HepG2 (cell line): Measurements from ENCODE around the gene CHST11. TPM values are rescaled to one million over a fixed set of nuclear protein-coding genes. Genes with fewer than 3 reads are reported as not detected.

Experiments used
- ATAC-seq: fragments of 200-7000 bp; cut with Tn5 transposase; 3 replicates; pipeline ENCODE4 v1.9.1; 2020; ENCODE audit warnings: mild to moderate bottlenecking, moderate library complexity
- BruUV-seq: library from RNA; stranded (reverse); fragments of 400-500 nt; replicated peaks from 2 replicates; lab custom pipeline; 2021; lab: Mats Ljungman, UMichigan
- CTCF ChIA-PET: fragments of 300-600 bp; formaldehyde crosslinking; extraction: SDS; loops from one replicate; lab custom pipeline; 2021; ENCODE audit warnings: low total read pairs, inconsistent platforms, low intra/inter-chr PET ratio; lab: Yijun Ruan, JAX
- POLR2A ChIA-PET: fragments of 350-600 bp; sonication (Branson Sonifier 250); formaldehyde crosslinking; loops from one replicate; lab custom pipeline; 2020; ENCODE audit warnings: antibody characterized with exemption, inconsistent platforms; lab: Yijun Ruan, JAX
- DNase-seq: peaks from one replicate; pipeline ENCODE4 v3.0.0-alpha.2; 2015; ENCODE audit warnings: low spot score
- FAIRE-seq: peaks from 3 replicates; lab custom pipeline; 2011; peaks lifted over from hg19 to GRCh38; lab: Jason Lieb, UNC
- H2AFZ ChIP-seq: one replicate; pipeline ENCODE4 v1.6.1; 2011; ENCODE audit warnings: low read length, inconsistent platforms
- H3K27ac ChIP-seq: fragments of 300-600 bp; 3 replicates; pipeline ENCODE4 v1.8.0; 2011; ENCODE audit warnings: mixed run types, mild to moderate bottlenecking, mixed read lengths, low read length, inconsistent platforms; ENCODE audit not compliant: insufficient read depth; ENCODE audit errors: extremely low read length
- H3K27me3 ChIP-seq, 2 experiments: fragments of 200-600 bp in 1 of 2; 2 replicates in 1 of 2; 3 replicates in 1 of 2; pipeline versions ENCODE4 v1.6.0 to v1.8.0; 2011; ENCODE audit warnings: low read length in 2 of 2, mild to moderate bottlenecking in 2 of 2, moderate library complexity in 2 of 2, inconsistent platforms in 1 of 2; ENCODE audit not compliant: insufficient read depth in 2 of 2, control insufficient read depth in 1 of 2
- H3K36me3 ChIP-seq, 2 experiments: fragments of 200-600 bp in 1 of 2; replicated peaks in 1 of 2; 2 replicates in 1 of 2; 3 replicates in 1 of 2; pipeline versions ENCODE4 v1.5.1 to v1.8.0; 2011; ENCODE audit warnings: low read length in 2 of 2, inconsistent platforms in 1 of 2; ENCODE audit not compliant: insufficient read depth in 2 of 2, control insufficient read depth in 1 of 2
- H3K4me1 ChIP-seq: 2 replicates; pipeline ENCODE4 v1.5.1; 2012; ENCODE audit warnings: low read length, inconsistent platforms; ENCODE audit not compliant: insufficient read depth
- H3K4me2 ChIP-seq: 2 replicates; pipeline ENCODE4 v1.6.0; 2011; ENCODE audit warnings: low read depth, low read length, inconsistent platforms
- H3K4me3 ChIP-seq, 3 experiments: fragments of 200-600 bp in 1 of 3; sonication (generic), shearing (Covaris generic) in 1 of 3; replicated peaks in 1 of 3; 2 replicates each; pipeline ENCODE4 v1.5.1; 2011 to 2016; ENCODE audit warnings: low read length in 3 of 3, inconsistent platforms in 2 of 3, low read depth in 2 of 3, mild to moderate bottlenecking in 2 of 3, control low read depth in 1 of 3, mixed read lengths in 1 of 3; ENCODE audit not compliant: insufficient read depth in 1 of 3
- H3K79me2 ChIP-seq: one replicate; pipeline ENCODE4 v1.6.1; 2011; ENCODE audit warnings: low read length, inconsistent platforms; ENCODE audit not compliant: insufficient read depth
- H3K9ac ChIP-seq: 2 replicates; pipeline ENCODE4 v1.6.0; 2011; ENCODE audit warnings: mild to moderate bottlenecking, low read depth, low read length, inconsistent platforms; ENCODE audit not compliant: insufficient read depth
- H3K9me3 ChIP-seq: 2 replicates; pipeline ENCODE4 v1.5.1; 2012; ENCODE audit warnings: mild to moderate bottlenecking, low read length
- H4K20me1 ChIP-seq: 2 replicates; pipeline ENCODE4 v1.6.0; 2011; ENCODE audit warnings: inconsistent platforms, mild to moderate bottlenecking, low read length, moderate library complexity; ENCODE audit not compliant: insufficient read depth
- ARNTL ChIP-seq: sonication (generic); formaldehyde crosslinking; IDR thresholded peaks from 2 replicates; pipeline ENCODE4 v1.4.0; 2020; ENCODE audit warnings: mild to moderate bottlenecking, missing genetic modification reagents
- HOMEZ ChIP-seq: IDR thresholded peaks from 2 replicates; pipeline ENCODE4 v1.6.1; 2016; ENCODE audit warnings: low read depth
- HOXA3 ChIP-seq: sonication (generic); formaldehyde crosslinking; IDR thresholded peaks from 2 replicates; pipeline ENCODE4 v1.5.0; 2020; ENCODE audit warnings: missing genetic modification reagents
- KMT2B ChIP-seq: IDR thresholded peaks from 2 replicates; pipeline ENCODE4 v1.6.1; 2016; ENCODE audit warnings: missing genetic modification reagents, missing compliant biosample characterization
- MTA1 ChIP-seq: sonication (generic); formaldehyde crosslinking; IDR thresholded peaks from 2 replicates; pipeline ENCODE4 v1.4.0; 2020; ENCODE audit warnings: missing genetic modification reagents, mild to moderate bottlenecking, borderline replicate concordance
- MXD3 ChIP-seq: IDR thresholded peaks from 2 replicates; pipeline ENCODE4 v1.6.1; 2016; ENCODE audit warnings: mild to moderate bottlenecking, missing biosample characterization, missing genetic modification reagents
- POLR2AphosphoS5 ChIP-seq: IDR thresholded peaks from 2 replicates; pipeline ENCODE4 v1.6.1; 2012; ENCODE audit warnings: low read depth, low read length
- SSRP1 ChIP-seq: IDR thresholded peaks from 2 replicates; pipeline ENCODE4 v1.6.1; 2016; ENCODE audit warnings: control low read depth
- ZNF232 ChIP-seq: sonication (generic); formaldehyde crosslinking; IDR thresholded peaks from 2 replicates; pipeline ENCODE4 v1.4.0; 2020; ENCODE audit warnings: missing genetic modification reagents, borderline replicate concordance
- ZNF484 ChIP-seq: sonication (generic); formaldehyde crosslinking; IDR thresholded peaks from 2 replicates; pipeline ENCODE4 v1.5.1; 2020; ENCODE audit warnings: mild to moderate bottlenecking, low read depth, missing genetic modification reagents, borderline replicate concordance
- ZNF570 ChIP-seq: sonication (generic); formaldehyde crosslinking; IDR thresholded peaks from 2 replicates; pipeline ENCODE4 v1.4.0; 2020; ENCODE audit warnings: mild to moderate bottlenecking, missing genetic modification reagents, borderline replicate concordance
- ZNF710 ChIP-seq: sonication (generic); formaldehyde crosslinking; IDR thresholded peaks from 2 replicates; pipeline ENCODE4 v1.5.0; 2020; ENCODE audit warnings: mild to moderate bottlenecking, missing genetic modification reagents, borderline replicate concordance
- ZNF737 ChIP-seq: sonication (generic); formaldehyde crosslinking; IDR thresholded peaks from 2 replicates; pipeline ENCODE4 v1.5.0; 2020; ENCODE audit warnings: missing genetic modification reagents, mild to moderate bottlenecking, borderline replicate concordance
- WGBS: methylation state at CpG from one replicate; pipeline ENCODE4 v1.1.6; 2017; ENCODE audit warnings: low lambda C conversion rate; 5-methylcytosine and 5-hydroxymethylcytosine counted together
- in situ Hi-C: cut with HindIII; loops from 2 replicates; pipeline ENCODE4 v1.10.0; 2017; ENCODE audit warnings: low pct_unique_long_range_greater_than_20kb; ENCODE audit not compliant: extremely low pct_ligation_motif_present
- intact Hi-C: fragments of 100-400 bp; cut with micrococcal nuclease; formaldehyde crosslinking; loops from one replicate; pipeline ENCODE4 v1.10.0; 2022; ENCODE audit not compliant: unreplicated experiment
- polyA plus RNA-seq, 8 experiments: library from polyadenylated mRNA; depleted of rRNA in 3 of 8; stranded (reverse) in 7 of 8; unstranded in 1 of 8; fragments of >200 nt; fragmentation: Illumina TruSeq in 4 of 8; extraction: Trizol in 4 of 8; gene quantifications; 2 replicates each; pipeline versions ENCODE4 v1.2.1 to v1.2.3, GENCODE V29; 2011 to 2016; ENCODE audit warnings: low read depth in 4 of 8, missing spikeins in 1 of 8, mixed read lengths in 1 of 8; ENCODE audit not compliant: insufficient read depth in 1 of 8
- total RNA-seq, 5 experiments: library from RNA; depleted of rRNA; stranded (reverse); fragments of >200 nt; fragmentation: Illumina TruSeq; extraction: Trizol; gene quantifications; 2 replicates each; pipeline ENCODE4 v1.2.3, GENCODE V29; 2016; ENCODE audit warnings: low read depth in 1 of 5
- TF ChIP-seq, protein P1 (sequence below): sonication (generic); formaldehyde crosslinking; IDR thresholded peaks from 2 replicates; pipeline ENCODE4 v1.5.0; 2020; ENCODE audit warnings: missing genetic modification reagents
- TF ChIP-seq, protein P2 (sequence below): sonication (generic); formaldehyde crosslinking; IDR thresholded peaks from 2 replicates; pipeline ENCODE4 v1.8.0; 2022; ENCODE audit warnings: mild to moderate bottlenecking, missing genetic modification reagents, moderate library complexity
- TF ChIP-seq, protein P3 (sequence below): sonication (generic); formaldehyde crosslinking; IDR thresholded peaks from 2 replicates; pipeline ENCODE4 v1.4.0; 2020; ENCODE audit warnings: low read depth, mild to moderate bottlenecking, missing genetic modification reagents

The CHST11 gene
- total and polyA plus RNA-seq, 2 of the 13 experiments (the other 11 are each of a cell fraction or from before 2014, with no cell fraction given): 0.15 TPM; not detected in 1

- CTCF ChIA-PET: no interaction called here
- POLR2A ChIA-PET: no interaction called here
- Histone ChIP-seq H3K36me3 (no peaks in the 10 kb centered on the region), H3K9me3 (no peaks in the 10 kb centered on the region), H3K27me3 (peaks cover 2 to 30% of the 10 kb centered on the region in 2 experiments; a peak in 4 of 5 replicates), H3K79me2 (no peaks in the 10 kb centered on the region), H3K9ac (no peak overlapping the region), H4K20me1 (no peaks in the 10 kb centered on the region), H2AFZ (no peak overlapping the region), H3K27ac (no peak overlapping the region), H3K4me3 (no peak overlapping the region), H3K4me1 (no peaks in the 10 kb centered on the region), H3K4me2 (no peak overlapping the region)
- in situ Hi-C loops (no loop called here), intact Hi-C loops (no loop called here)
- 0% methylated on average over 2 of the region's 3 CpGs for WGBS
- FAIRE-seq: no peak
- no TSS peak for BruUV-seq
- DNase-seq: no peak
- no peak for TF ChIP-seq ARNTL (CRISPR knock-in tag)
- TF ChIP-seq ZNF570 (CRISPR knock-in tag): no peak
- no peak for TF ChIP-seq ZNF232 (CRISPR knock-in tag)
- no peak for TF ChIP-seq HOMEZ
- no peak for TF ChIP-seq ZNF484
- no peak for TF ChIP-seq ZNF737 (CRISPR knock-in tag)
- no peak for TF ChIP-seq MTA1 (CRISPR knock-in tag)
- TF ChIP-seq HOXA3 (CRISPR knock-in tag): no peak
- no peak for TF ChIP-seq POLR2AphosphoS5
- TF ChIP-seq, protein P1, sequence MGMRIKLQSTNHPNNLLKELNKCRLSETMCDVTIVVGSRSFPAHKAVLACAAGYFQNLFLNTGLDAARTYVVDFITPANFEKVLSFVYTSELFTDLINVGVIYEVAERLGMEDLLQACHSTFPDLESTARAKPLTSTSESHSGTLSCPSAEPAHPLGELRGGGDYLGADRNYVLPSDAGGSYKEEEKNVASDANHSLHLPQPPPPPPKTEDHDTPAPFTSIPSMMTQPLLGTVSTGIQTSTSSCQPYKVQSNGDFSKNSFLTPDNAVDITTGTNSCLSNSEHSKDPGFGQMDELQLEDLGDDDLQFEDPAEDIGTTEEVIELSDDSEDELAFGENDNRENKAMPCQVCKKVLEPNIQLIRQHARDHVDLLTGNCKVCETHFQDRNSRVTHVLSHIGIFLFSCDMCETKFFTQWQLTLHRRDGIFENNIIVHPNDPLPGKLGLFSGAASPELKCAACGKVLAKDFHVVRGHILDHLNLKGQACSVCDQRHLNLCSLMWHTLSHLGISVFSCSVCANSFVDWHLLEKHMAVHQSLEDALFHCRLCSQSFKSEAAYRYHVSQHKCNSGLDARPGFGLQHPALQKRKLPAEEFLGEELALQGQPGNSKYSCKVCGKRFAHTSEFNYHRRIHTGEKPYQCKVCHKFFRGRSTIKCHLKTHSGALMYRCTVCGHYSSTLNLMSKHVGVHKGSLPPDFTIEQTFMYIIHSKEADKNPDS: no peak
- TF ChIP-seq KMT2B (CRISPR knock-in tag): no peak
- no peak for TF ChIP-seq SSRP1 (CRISPR knock-in tag)
- TF ChIP-seq, protein P2, sequence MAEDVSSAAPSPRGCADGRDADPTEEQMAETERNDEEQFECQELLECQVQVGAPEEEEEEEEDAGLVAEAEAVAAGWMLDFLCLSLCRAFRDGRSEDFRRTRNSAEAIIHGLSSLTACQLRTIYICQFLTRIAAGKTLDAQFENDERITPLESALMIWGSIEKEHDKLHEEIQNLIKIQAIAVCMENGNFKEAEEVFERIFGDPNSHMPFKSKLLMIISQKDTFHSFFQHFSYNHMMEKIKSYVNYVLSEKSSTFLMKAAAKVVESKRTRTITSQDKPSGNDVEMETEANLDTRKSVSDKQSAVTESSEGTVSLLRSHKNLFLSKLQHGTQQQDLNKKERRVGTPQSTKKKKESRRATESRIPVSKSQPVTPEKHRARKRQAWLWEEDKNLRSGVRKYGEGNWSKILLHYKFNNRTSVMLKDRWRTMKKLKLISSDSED (CRISPR knock-in tag): no peak
- no peak for TF ChIP-seq MXD3 (CRISPR knock-in tag)
- TF ChIP-seq, protein P3, sequence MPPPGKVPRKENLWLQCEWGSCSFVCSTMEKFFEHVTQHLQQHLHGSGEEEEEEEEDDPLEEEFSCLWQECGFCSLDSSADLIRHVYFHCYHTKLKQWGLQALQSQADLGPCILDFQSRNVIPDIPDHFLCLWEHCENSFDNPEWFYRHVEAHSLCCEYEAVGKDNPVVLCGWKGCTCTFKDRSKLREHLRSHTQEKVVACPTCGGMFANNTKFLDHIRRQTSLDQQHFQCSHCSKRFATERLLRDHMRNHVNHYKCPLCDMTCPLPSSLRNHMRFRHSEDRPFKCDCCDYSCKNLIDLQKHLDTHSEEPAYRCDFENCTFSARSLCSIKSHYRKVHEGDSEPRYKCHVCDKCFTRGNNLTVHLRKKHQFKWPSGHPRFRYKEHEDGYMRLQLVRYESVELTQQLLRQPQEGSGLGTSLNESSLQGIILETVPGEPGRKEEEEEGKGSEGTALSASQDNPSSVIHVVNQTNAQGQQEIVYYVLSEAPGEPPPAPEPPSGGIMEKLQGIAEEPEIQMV (CRISPR knock-in tag): no peak
- TF ChIP-seq ZNF710 (CRISPR knock-in tag): no peak
- no peak for ATAC-seq
Measured at GRCh38 chr12:104701756-104702155, 245.0 kb downstream of the CHST11 start.
